K562 (cell line): ENCODE results near the gene TAGLN3. TPM values are rescaled to one million over a fixed set of nuclear protein-coding genes. Genes with fewer than 3 reads are reported as not detected.

ENCODE experiments used
- ATAC-seq: fragments of 200-7000 bp; cut with Tn5 transposase; 3 replicates; pipeline ENCODE4 v1.9.1; 2020; ENCODE audit warnings: moderate library complexity
- BruUV-seq: library from RNA; stranded (reverse); fragments of 400-500 nt; replicated peaks from 2 replicates; lab custom pipeline; 2021; lab: Mats Ljungman, UMichigan
- CTCF ChIA-PET: fragments of 300-600 bp; formaldehyde crosslinking; extraction: SDS; loops from one replicate; lab custom pipeline; 2021; ENCODE audit warnings: low intra/inter-chr PET ratio; lab: Yijun Ruan, JAX
- POLR2A ChIA-PET: fragments of 300-600, 350-650 bp; sonication (Branson Sonifier 250); formaldehyde crosslinking; extraction: SDS; loops from one replicate; lab custom pipeline; 2021; ENCODE audit warnings: antibody characterized with exemption, inconsistent platforms; lab: Yijun Ruan, JAX
- DNase-seq, 4 experiments: peaks; one replicate each; pipeline versions ENCODE4 v3.0.0 to v3.0.0-alpha.2; 2011 to 2018; ENCODE audit warnings: low spot score in 3 of 4, mixed read lengths in 3 of 4; ENCODE audit errors: extremely low read depth in 1 of 4
- FAIRE-seq: peaks from 2 replicates; lab custom pipeline; 2011; peaks lifted over from hg19 to GRCh38; lab: Jason Lieb, UNC
- H2AFZ ChIP-seq: 2 replicates; pipeline ENCODE4 v1.6.0; 2011; ENCODE audit warnings: low read depth, low read length, control low read depth, inconsistent platforms
- H3K27ac ChIP-seq: fragments of 200-600 bp; 3 replicates; pipeline ENCODE4 v1.8.0; 2011; ENCODE audit warnings: low read depth, mild to moderate bottlenecking, control low read depth, inconsistent platforms, low read length, moderate library complexity, mixed read lengths; ENCODE audit errors: extremely low read depth
- H3K27me3 ChIP-seq, 2 experiments: fragments of 300-600 bp in 1 of 2; 2 replicates in 1 of 2; 3 replicates in 1 of 2; pipeline versions ENCODE4 v1.6.0 to v1.8.0; 2011; ENCODE audit warnings: inconsistent platforms in 2 of 2, low read length in 2 of 2, mild to moderate bottlenecking in 1 of 2, mixed read lengths in 1 of 2, moderate library complexity in 1 of 2; ENCODE audit not compliant: control insufficient read depth in 2 of 2, insufficient read depth in 2 of 2
- H3K36me3 ChIP-seq: fragments of 300-600 bp; 3 replicates; pipeline ENCODE4 v1.8.0; 2011; ENCODE audit warnings: mild to moderate bottlenecking, low read length, inconsistent platforms; ENCODE audit not compliant: control insufficient read depth, insufficient read depth
- H3K4me1 ChIP-seq, 2 experiments: fragments of 200-600 bp in 1 of 2; replicated peaks in 1 of 2; 2 replicates in 1 of 2; 3 replicates in 1 of 2; pipeline versions ENCODE4 v1.5.1 to v1.8.0; 2011; ENCODE audit warnings: inconsistent platforms in 2 of 2, low read length in 2 of 2, mild to moderate bottlenecking in 1 of 2, mixed read lengths in 1 of 2, moderate library complexity in 1 of 2; ENCODE audit not compliant: control insufficient read depth in 2 of 2, insufficient read depth in 2 of 2
- H3K4me2 ChIP-seq: 2 replicates; pipeline ENCODE4 v1.6.1; 2011; ENCODE audit warnings: low read length, control low read depth, inconsistent platforms, mixed read lengths; ENCODE audit not compliant: insufficient read depth
- H3K4me3 ChIP-seq: fragments of 200-600 bp; sonication (generic), shearing (Covaris generic); 2 replicates; pipeline ENCODE4 v1.5.1; 2016; ENCODE audit warnings: control low read depth, inconsistent platforms
- H3K79me2 ChIP-seq: fragments of 200-600 bp; 3 replicates; pipeline ENCODE4 v1.8.0; 2011; ENCODE audit warnings: low read length, inconsistent platforms; ENCODE audit not compliant: control insufficient read depth, insufficient read depth
- H3K9ac ChIP-seq, 2 experiments: 2 replicates each; pipeline versions ENCODE4 v1.6.0 to v1.6.1; 2011; ENCODE audit warnings: low read depth in 2 of 2, low read length in 2 of 2, control low read depth in 1 of 2, inconsistent platforms in 1 of 2, mild to moderate bottlenecking in 1 of 2, mixed read lengths in 1 of 2; ENCODE audit not compliant: insufficient read depth in 1 of 2
- H3K9me1 ChIP-seq: one replicate; pipeline ENCODE4 v1.6.0; 2011; ENCODE audit warnings: inconsistent platforms, mild to moderate bottlenecking, low read length, moderate library complexity; ENCODE audit not compliant: control insufficient read depth, insufficient read depth
- H3K9me3 ChIP-seq: replicated peaks from 2 replicates; pipeline ENCODE4 v1.5.1; 2011; ENCODE audit warnings: low read depth, low read length, inconsistent platforms; ENCODE audit not compliant: control insufficient read depth, insufficient read depth
- H4K20me1 ChIP-seq: replicated peaks from 2 replicates; pipeline ENCODE4 v1.6.1; 2011; ENCODE audit warnings: low read length, inconsistent platforms, mixed read lengths; ENCODE audit not compliant: control insufficient read depth, insufficient read depth
- E2F8 ChIP-seq: fragments of 450-650 bp; IDR thresholded peaks from 2 replicates; pipeline ENCODE4 v1.7.1; 2018; ENCODE audit warnings: mild to moderate bottlenecking, low read depth; ENCODE audit not compliant: partially characterized antibody
- ETV6 ChIP-seq, 3 experiments: fragments of 150-350 bp in 1 of 3; sonication (generic) in 1 of 3; formaldehyde crosslinking in 1 of 3; IDR thresholded peaks; 2 replicates each; pipeline versions ENCODE4 v1.6.1 to v1.8.0; 2014 to 2022; ENCODE audit warnings: borderline replicate concordance in 2 of 3, low read depth in 2 of 3, antibody characterized with exemption in 1 of 3, low read length in 1 of 3, mild to moderate bottlenecking in 1 of 3, missing genetic modification reagents in 1 of 3
- HINFP ChIP-seq: fragments of 450-650 bp; conservative IDR thresholded peaks from 2 replicates; pipeline ENCODE4 v1.6.1; 2016; ENCODE audit warnings: missing genetic modification characterization, low read depth, mild to moderate bottlenecking, control low read depth, missing compliant biosample characterization
- NUFIP1 ChIP-seq: fragments of 450-650 bp; IDR thresholded peaks from 2 replicates; pipeline ENCODE4 v1.6.1; 2018; ENCODE audit not compliant: partially characterized antibody
- RBM34 ChIP-seq: fragments of 200-400 bp; formaldehyde crosslinking; IDR thresholded peaks from 2 replicates; pipeline ENCODE4 v1.6.1; 2018; ENCODE audit warnings: low read length, borderline replicate concordance; ENCODE audit not compliant: insufficient read depth
- TAL1 ChIP-seq: fragments of 450-650 bp; IDR thresholded peaks from 2 replicates; pipeline ENCODE4 v1.6.1; 2016; ENCODE audit warnings: mild to moderate bottlenecking
- ZKSCAN8 ChIP-seq: fragments of 200-800 bp; sonication (Bioruptor generic); IDR thresholded peaks from 2 replicates; pipeline ENCODE4 v1.6.1; 2016; ENCODE audit warnings: missing genetic modification characterization, missing compliant biosample characterization
- ZNF717 ChIP-seq: fragments of 250-450 bp; sonication (Bioruptor Pico); IDR thresholded peaks from 2 replicates; pipeline ENCODE4 v1.5.0; 2021
- WGBS: fragments of 100-300 bp; shearing (Covaris generic); methylation state at CpG from one replicate; pipeline ENCODE4 v1.1.6; 2016; ENCODE audit warnings: low coverage, mixed read lengths; ENCODE audit not compliant: insufficient coverage; ENCODE audit errors: missing lambda C conversion rate; 5-methylcytosine and 5-hydroxymethylcytosine counted together
- in situ Hi-C: fragments of 300-500 bp; cut with MboI; formaldehyde crosslinking; loops from 4 replicates; pipeline ENCODE4 v1.15.0; 2018; ENCODE audit warnings: inconsistent platforms, mixed read lengths
- intact Hi-C: fragments of 100-400 bp; cut with micrococcal nuclease; formaldehyde crosslinking; loops from 2 replicates; pipeline ENCODE4 v1.14.2; 2022
- polyA plus RNA-seq, 8 experiments: library from polyadenylated mRNA; depleted of rRNA in 4 of 8; stranded (reverse) in 5 of 8; unstranded in 3 of 8; fragments of >200 nt; fragmentation: Nextera tagmentation in 2 of 8; fragmentation: Illumina TruSeq in 1 of 8; extraction: Ambion mirVana in 2 of 8; extraction: Trizol in 1 of 8; gene quantifications; 2 replicates each; pipeline versions ENCODE4 v1.2.1 to v1.2.3, GENCODE V29; 2011 to 2014; ENCODE audit warnings: inconsistent platforms in 1 of 8, missing spikeins in 1 of 8
- total RNA-seq, 7 experiments: library from RNA; depleted of rRNA in 6 of 7; stranded (reverse); fragments of >200 nt in 6 of 7; fragmentation: Illumina TruSeq in 2 of 7; extraction: Trizol in 2 of 7; gene quantifications; 2 replicates each; pipeline versions ENCODE4 v1.2.1 to v1.2.3, GENCODE V29; 2011 to 2021; ENCODE audit warnings: low replicate concordance in 1 of 7
- TF ChIP-seq, protein P1 (sequence below), 2 experiments: fragments of 450-650 bp in 1 of 2; sonication (generic) in 1 of 2; formaldehyde crosslinking; conservative IDR thresholded peaks; 2 replicates each; pipeline versions ENCODE4 v1.4.0 to v1.8.1; 2020 to 2022; ENCODE audit warnings: mild to moderate bottlenecking in 1 of 2, missing genetic modification reagents in 1 of 2

TAGLN3 gene
- total and polyA plus RNA-seq, 9 of the 15 experiments (the other 6 are each of a cell fraction or from before 2014, with no cell fraction given), result 0.06 TPM; not detected in 7

GRCh38 chr3:111981457-111981763, 17.3 kb upstream of the TAGLN3 start:
- intact Hi-C loops, result no loop called here
- Histone ChIP-seq H3K4me3 (no peak overlapping the region), H3K9ac (no peak overlapping the region), H3K36me3 (peaks cover 12% of the 10 kb centered on the region; the same call in 1 of the 3 replicates)
- TF ChIP-seq NUFIP1, result no peak
- TF ChIP-seq ZKSCAN8 (CRISPR knock-in tag), result no peak
- no peak for TF ChIP-seq ETV6 (IDR thresholded peaks at IDR 0.05; ENCODE audit: borderline replicate concordance in 1 of 2, low read depth in 2 of 2, low read length in 1 of 2)
- TF ChIP-seq ETV6 (CRISPR knock-in tag; IDR thresholded peaks at IDR 0.05; ENCODE audit: borderline replicate concordance), result no peak
- TF ChIP-seq, all 486 proteins: peak for 0
- H4K20me1 ChIP-seq, result no peaks in the 10 kb centered on the region
- DNase-seq (no peak), FAIRE-seq (no peak), ATAC-seq (no peak)
- no peak overlapping the region for H2AFZ ChIP-seq
- no peak overlapping the region for H3K4me2 ChIP-seq
- no peaks in the 10 kb centered on the region for H3K9me3 ChIP-seq
- 71% methylated on average over 1 of the region's 3 CpGs for WGBS
- H3K27ac ChIP-seq, result no peak overlapping the region
- no peaks in the 10 kb centered on the region for H3K9me1 ChIP-seq
- POLR2A ChIA-PET, result no interaction called here
- in situ Hi-C loops, result no loop called here
- BruUV-seq, result no TSS peak
- CTCF ChIA-PET, result no interaction called here
- H3K4me1 ChIP-seq, result no peaks in the 10 kb centered on the region; a peak in 2 of 5 replicates
- H3K79me2 ChIP-seq, result peaks cover 25% of the 10 kb centered on the region
- H3K27me3 ChIP-seq, result no peaks in the 10 kb centered on the region

GRCh38 chr3:111984636-111985298, 14.0 kb upstream of the TAGLN3 start:
- H2AFZ ChIP-seq, result no peak overlapping the region
- ChIA-PET CTCF (no interaction called here), POLR2A (no interaction called here)
- no peaks in the 10 kb centered on the region for H4K20me1 ChIP-seq
- no peaks in the 10 kb centered on the region for H3K9me3 ChIP-seq
- H3K4me1 ChIP-seq, result no peaks in the 10 kb centered on the region
- BruUV-seq, result no TSS peak
- H3K4me3 ChIP-seq, result no peak overlapping the region
- H3K27me3 ChIP-seq, result no peaks in the 10 kb centered on the region
- WGBS, result 67% methylated on average over 2 of the region's 2 CpGs
- FAIRE-seq, result no peak
- no peak overlapping the region for H3K9ac ChIP-seq
- peaks cover 17% of the 10 kb centered on the region for H3K79me2 ChIP-seq
- no peaks in the 10 kb centered on the region for H3K9me1 ChIP-seq
- no peak for ATAC-seq
- peaks cover 28% of the 10 kb centered on the region for H3K36me3 ChIP-seq
- no peak for DNase-seq
- H3K27ac ChIP-seq, result no peak overlapping the region
- in situ Hi-C loops, result no loop called here
- intact Hi-C loops, result no loop called here
- no peak overlapping the region for H3K4me2 ChIP-seq
- no peak for TF ChIP-seq E2F8
- TF ChIP-seq TAL1, result no peak
- TF ChIP-seq NUFIP1, result no peak
- TF ChIP-seq ZNF717 (CRISPR knock-in tag), result no peak
- TF ChIP-seq RBM34, result no peak
- TF ChIP-seq HINFP (tag), result no peak
- TF ChIP-seq, protein P1, sequence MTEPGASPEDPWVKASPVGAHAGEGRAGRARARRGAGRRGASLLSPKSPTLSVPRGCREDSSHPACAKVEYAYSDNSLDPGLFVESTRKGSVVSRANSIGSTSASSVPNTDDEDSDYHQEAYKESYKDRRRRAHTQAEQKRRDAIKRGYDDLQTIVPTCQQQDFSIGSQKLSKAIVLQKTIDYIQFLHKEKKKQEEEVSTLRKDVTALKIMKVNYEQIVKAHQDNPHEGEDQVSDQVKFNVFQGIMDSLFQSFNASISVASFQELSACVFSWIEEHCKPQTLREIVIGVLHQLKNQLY (CRISPR knock-in tag; conservative IDR thresholded peaks at IDR 0.05), result no peak
